ENCODE data around the gene SLC23A2.

SLC23A2 gene

DNA sequence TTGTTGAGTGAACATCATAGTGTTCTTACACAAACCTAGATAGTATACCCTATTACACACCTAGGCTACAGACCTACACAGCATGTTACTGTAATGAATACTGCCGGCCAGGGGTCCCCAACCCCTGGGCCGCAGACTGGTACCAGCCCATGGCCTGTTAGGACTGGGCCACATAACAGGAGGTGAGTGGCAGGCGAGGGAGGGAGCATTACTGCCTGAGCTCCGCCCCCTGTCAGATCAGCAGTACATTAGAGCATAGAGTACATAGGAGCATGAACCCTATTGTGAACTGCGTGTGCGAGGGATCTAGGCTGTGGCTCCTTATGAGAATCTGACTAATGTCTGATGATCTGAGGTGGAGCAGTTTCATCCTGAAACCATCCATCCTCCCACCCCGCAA lies 153.3 kb downstream of the SLC23A2 start:
- no peak overlapping the region for H3K4me3 ChIP-seq (ENCODE audit: low read depth, low read length)
- no peak for DNase-seq (ENCODE audit: low read depth)
- TF ChIP-seq, protein P1, sequence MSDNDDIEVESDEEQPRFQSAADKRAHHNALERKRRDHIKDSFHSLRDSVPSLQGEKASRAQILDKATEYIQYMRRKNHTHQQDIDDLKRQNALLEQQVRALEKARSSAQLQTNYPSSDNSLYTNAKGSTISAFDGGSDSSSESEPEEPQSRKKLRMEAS (IDR thresholded peaks at IDR 0.05; ENCODE audit: low read depth, low read length) = no peak
- TF ChIP-seq MYC (IDR thresholded peaks at IDR 0.05; ENCODE audit: low read depth, low read length) = no peak
- TF ChIP-seq, protein P2, sequence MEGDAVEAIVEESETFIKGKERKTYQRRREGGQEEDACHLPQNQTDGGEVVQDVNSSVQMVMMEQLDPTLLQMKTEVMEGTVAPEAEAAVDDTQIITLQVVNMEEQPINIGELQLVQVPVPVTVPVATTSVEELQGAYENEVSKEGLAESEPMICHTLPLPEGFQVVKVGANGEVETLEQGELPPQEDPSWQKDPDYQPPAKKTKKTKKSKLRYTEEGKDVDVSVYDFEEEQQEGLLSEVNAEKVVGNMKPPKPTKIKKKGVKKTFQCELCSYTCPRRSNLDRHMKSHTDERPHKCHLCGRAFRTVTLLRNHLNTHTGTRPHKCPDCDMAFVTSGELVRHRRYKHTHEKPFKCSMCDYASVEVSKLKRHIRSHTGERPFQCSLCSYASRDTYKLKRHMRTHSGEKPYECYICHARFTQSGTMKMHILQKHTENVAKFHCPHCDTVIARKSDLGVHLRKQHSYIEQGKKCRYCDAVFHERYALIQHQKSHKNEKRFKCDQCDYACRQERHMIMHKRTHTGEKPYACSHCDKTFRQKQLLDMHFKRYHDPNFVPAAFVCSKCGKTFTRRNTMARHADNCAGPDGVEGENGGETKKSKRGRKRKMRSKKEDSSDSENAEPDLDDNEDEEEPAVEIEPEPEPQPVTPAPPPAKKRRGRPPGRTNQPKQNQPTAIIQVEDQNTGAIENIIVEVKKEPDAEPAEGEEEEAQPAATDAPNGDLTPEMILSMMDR (IDR thresholded peaks at IDR 0.05; ENCODE audit: low read depth, low read length) = no peak
- TF ChIP-seq POLR2A (IDR thresholded peaks at IDR 0.05; ENCODE audit: extremely low read depth, insufficient read length) = no peak

DNA sequence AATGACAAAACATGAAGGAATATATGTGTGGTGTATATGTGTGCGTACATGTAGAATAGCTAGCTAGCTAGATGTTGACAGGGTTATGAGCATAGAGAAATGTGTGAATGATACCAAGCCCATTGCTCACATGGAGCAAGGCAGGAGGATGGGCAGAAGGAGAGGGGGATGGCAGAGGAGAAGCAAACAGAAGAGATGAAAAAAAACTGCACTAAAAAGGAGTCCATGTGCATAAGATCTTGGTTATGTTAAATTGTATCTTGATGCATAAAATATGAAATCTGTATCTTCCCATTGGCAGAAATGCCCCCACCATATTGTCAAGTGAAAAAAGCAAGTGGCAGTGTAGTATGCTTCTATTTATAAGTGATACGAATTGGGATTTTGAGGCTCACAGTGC lies 154.5 kb downstream of the SLC23A2 start:
- H3K4me3 ChIP-seq (ENCODE audit: low read depth, low read length) = no peak overlapping the region
- DNase-seq (ENCODE audit: low read depth) = no peak
- TF ChIP-seq MYC (IDR thresholded peaks at IDR 0.05; ENCODE audit: low read depth, low read length) = no peak
- TF ChIP-seq, protein P1 (IDR thresholded peaks at IDR 0.05; ENCODE audit: low read depth, low read length) = no peak
- no peak for TF ChIP-seq POLR2A (IDR thresholded peaks at IDR 0.05; ENCODE audit: extremely low read depth, insufficient read length)
- TF ChIP-seq, protein P2 (IDR thresholded peaks at IDR 0.05; ENCODE audit: low read depth, low read length) = no peak

DNA sequence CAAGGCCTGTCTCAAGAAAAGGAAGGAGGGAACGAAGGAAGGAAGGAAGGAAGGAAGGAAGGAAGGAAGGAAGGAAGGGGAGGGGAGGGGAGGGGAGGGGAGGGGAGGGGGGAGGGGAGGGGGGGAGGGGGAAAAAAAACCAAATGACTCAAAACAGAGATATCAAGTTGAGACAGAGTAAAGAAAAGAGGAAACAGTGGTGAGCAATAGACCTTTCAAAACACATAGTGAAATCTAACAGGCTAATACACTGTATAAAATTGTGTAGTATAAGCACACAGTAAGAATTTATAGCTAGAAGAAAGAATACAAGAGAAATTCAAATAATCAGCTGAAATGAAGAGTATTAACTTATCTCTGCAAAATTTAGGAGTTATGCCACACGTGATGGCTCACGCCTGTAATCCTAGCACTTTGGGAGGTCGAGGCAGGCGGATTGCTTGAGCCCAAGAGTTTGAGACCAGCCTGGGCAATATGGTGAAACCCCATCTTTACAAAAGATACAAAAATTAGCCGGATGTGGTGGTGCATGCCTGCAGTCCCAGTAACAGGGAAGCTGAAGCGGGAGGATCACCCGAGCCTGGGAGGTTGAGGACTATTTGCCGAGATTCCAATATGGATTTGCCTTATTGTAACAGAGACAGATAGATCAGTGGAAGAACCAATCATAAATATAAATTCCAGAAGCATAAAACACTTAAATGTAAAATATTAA lies 156.4 kb downstream of the SLC23A2 start:
- H3K4me3 ChIP-seq (ENCODE audit: low read depth, low read length) = no peak overlapping the region
- peak; percentile 63 for DNase-seq (ENCODE audit: low read depth)

DNA sequence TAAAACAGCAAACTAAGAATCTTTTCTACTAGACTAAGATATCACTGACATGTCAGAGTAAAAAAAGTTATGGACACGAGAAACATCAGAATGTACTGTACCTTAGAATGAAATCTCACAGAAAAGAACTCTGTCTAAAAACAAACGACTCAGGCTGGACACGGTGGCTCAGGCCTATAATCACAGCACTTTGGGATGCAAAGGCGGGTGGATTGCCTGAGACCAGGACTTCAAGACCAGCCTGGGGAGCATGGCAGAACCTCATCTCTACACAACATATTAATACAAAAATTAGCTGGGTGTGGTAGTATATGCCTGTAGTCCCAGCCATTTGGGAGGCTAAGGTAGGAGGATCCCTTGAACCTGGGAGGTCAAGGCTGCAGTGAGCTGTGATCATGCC lies 157.0 kb downstream of the SLC23A2 start:
- no peak overlapping the region for H3K4me3 ChIP-seq (ENCODE audit: low read depth, low read length)
- no peak for DNase-seq (ENCODE audit: low read depth)
- no peak for TF ChIP-seq POLR2A (IDR thresholded peaks at IDR 0.05; ENCODE audit: extremely low read depth, insufficient read length)
- TF ChIP-seq MYC (IDR thresholded peaks at IDR 0.05; ENCODE audit: low read depth, low read length) = no peak
- TF ChIP-seq, protein P2 (IDR thresholded peaks at IDR 0.05; ENCODE audit: low read depth, low read length) = no peak
- TF ChIP-seq, protein P1 (IDR thresholded peaks at IDR 0.05; ENCODE audit: low read depth, low read length) = no peak

More for the DNA sequence above, 156.4 kb downstream of the SLC23A2 start:
- TF ChIP-seq, protein P1 (IDR thresholded peaks at IDR 0.05; ENCODE audit: low read depth, low read length) = no peak
- TF ChIP-seq POLR2A (IDR thresholded peaks at IDR 0.05; ENCODE audit: extremely low read depth, insufficient read length) = no peak
- TF ChIP-seq, protein P2 (IDR thresholded peaks at IDR 0.05; ENCODE audit: low read depth, low read length) = no peak
- TF ChIP-seq MYC (IDR thresholded peaks at IDR 0.05; ENCODE audit: low read depth, low read length) = no peak

DNA sequence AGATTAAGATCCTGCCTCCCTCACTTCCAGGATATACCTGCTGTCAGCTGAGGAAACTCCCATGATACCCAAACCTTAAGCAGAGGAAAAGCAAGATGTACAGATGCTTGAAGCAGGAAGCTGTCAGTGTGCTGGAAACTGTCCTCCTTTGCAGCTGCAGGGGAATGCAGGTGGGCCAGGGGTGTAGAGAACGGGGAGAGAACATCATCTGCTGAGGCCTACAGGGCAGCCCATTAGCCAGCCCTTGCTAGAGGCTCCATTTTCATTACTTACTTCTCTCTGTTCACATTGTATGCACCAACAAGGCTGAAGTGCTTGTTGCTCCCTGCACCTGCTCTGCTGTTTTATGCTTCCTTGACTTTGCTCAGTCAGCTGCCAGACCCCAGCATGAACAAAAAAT lies 160.5 kb downstream of the SLC23A2 start:
- TF ChIP-seq POLR2A (IDR thresholded peaks at IDR 0.05; ENCODE audit: extremely low read depth, insufficient read length) (no peak), MYC (IDR thresholded peaks at IDR 0.05; ENCODE audit: low read depth, low read length) (no peak)
- TF ChIP-seq, protein P2 (IDR thresholded peaks at IDR 0.05; ENCODE audit: low read depth, low read length) = no peak
- TF ChIP-seq, protein P1 (IDR thresholded peaks at IDR 0.05; ENCODE audit: low read depth, low read length) = no peak
- DNase-seq (ENCODE audit: low read depth) = no peak
- no peak overlapping the region for H3K4me3 ChIP-seq (ENCODE audit: low read depth, low read length)

Data from NB4 (cell line).